Spleen (tissue), 11 donors: ENCODE data around the gene ZFYVE19. TPM values are rescaled to one million over a fixed set of nuclear protein-coding genes. Genes with fewer than 3 reads are reported as not detected.

Experiments
- DNase-seq: peaks from one replicate; pipeline ENCODE4 v3.0.0-alpha.2; 2020
- H3K27ac ChIP-seq, 8 donors: fragments of 200-600 bp; sonication (generic) in 7 of 8; 1 replicate in 4 of 8; 2 replicates in 4 of 8; pipeline versions ENCODE4 v1.5.0 to v1.8.0; 2016 to 2021; ENCODE audit warnings: inconsistent platforms in 4 of 8, mild to moderate bottlenecking in 4 of 8, moderate library complexity in 1 of 8
- H3K27me3 ChIP-seq, 7 donors: fragments of 200-600 bp; sonication (generic) in 6 of 7; replicated peaks in 1 of 7; 1 replicate in 4 of 7; 2 replicates in 3 of 7; pipeline versions ENCODE4 v1.5.0 to v1.8.0; 2016 to 2021; ENCODE audit warnings: inconsistent platforms in 3 of 7, mild to moderate bottlenecking in 1 of 7
- H3K36me3 ChIP-seq, 6 donors: fragments of 200-600 bp; sonication (generic) in 5 of 6; 1 replicate in 4 of 6; 2 replicates in 2 of 6; pipeline versions ENCODE4 v1.5.0 to v1.8.0; 2016 to 2021; ENCODE audit warnings: inconsistent platforms in 2 of 6
- H3K4me1 ChIP-seq, 6 donors: fragments of 200-600 bp; sonication (generic) in 5 of 6; 1 replicate in 3 of 6; 2 replicates in 3 of 6; pipeline versions ENCODE4 v1.5.0 to v1.8.0; 2016 to 2021; ENCODE audit warnings: inconsistent platforms in 3 of 6
- H3K4me3 ChIP-seq, 8 donors: fragments of 200-600 bp; sonication (generic) in 7 of 8; 1 replicate in 4 of 8; 2 replicates in 4 of 8; pipeline versions ENCODE4 v1.5.0 to v1.8.0; 2016 to 2021; ENCODE audit warnings: inconsistent platforms in 4 of 8, mild to moderate bottlenecking in 4 of 8, moderate library complexity in 2 of 8
- H3K9me3 ChIP-seq, 8 donors: fragments of 200-600 bp; sonication (generic) in 7 of 8; 1 replicate in 4 of 8; 2 replicates in 4 of 8; pipeline versions ENCODE4 v1.5.0 to v1.8.0; 2016 to 2021; ENCODE audit warnings: inconsistent platforms in 4 of 8
- POLR2A ChIP-seq, 3 donors: fragments of 450-650 bp; IDR thresholded peaks; one replicate each; pipeline ENCODE4 v1.5.1; 2017; ENCODE audit warnings: antibody characterized with exemption in 3 of 3, mild to moderate bottlenecking in 1 of 3
- POLR2AphosphoS5 ChIP-seq, 3 donors: sonication (generic); formaldehyde crosslinking; IDR thresholded peaks; one replicate each; pipeline ENCODE4 v1.5.1; 2017; ENCODE audit warnings: antibody characterized with exemption in 3 of 3
- WGBS, 5 donors: extraction: QIAGEN DNeasy Blood & Tissue Kit in 3 of 5; methylation state at CpG; one replicate each; pipeline versions ENCODE4 v1.1.5 to v1.1.7; 2013 to 2018; 5-methylcytosine and 5-hydroxymethylcytosine counted together
- intact Hi-C: fragments of 100-400 bp; cut with DNase I; formaldehyde crosslinking; loops from one replicate; pipeline ENCODE4 v1.15.0; 2023; ENCODE audit warnings: low total_unique reads
- polyA plus RNA-seq, 3 donors: library from polyadenylated mRNA; stranded (reverse); fragments of 200-250 nt; gene quantifications; one replicate each; pipeline ENCODE4 v1.2.1, GENCODE V29; 2013
- total RNA-seq, 7 donors: library from RNA; depleted of rRNA in 3 of 7; stranded (reverse); fragments of >200 nt in 3 of 7; fragmentation: NEBNext Ultra II Directional in 4 of 7; extraction: Animal tissue kit (Norgen Biotek cat#: 25700) in 4 of 7; gene quantifications; one replicate each; pipeline versions ENCODE4 v1.1.0 to v1.2.1, GENCODE V29; 2016 to 2021
- TF ChIP-seq, protein P1 (sequence below), 11 experiments: fragments of 200-600 bp in 7 of 11; fragments of 450-650 bp in 4 of 11; sonication (generic) in 4 of 11; IDR thresholded peaks in 8 of 11; conservative IDR thresholded peaks in 3 of 11; 1 replicate in 7 of 11; 2 replicates in 4 of 11; pipeline versions ENCODE4 v1.4.0 to v1.8.0; 2016 to 2021; ENCODE audit warnings: antibody characterized with exemption in 11 of 11, inconsistent platforms in 4 of 11, mild to moderate bottlenecking in 1 of 11
- donor health status: healthy with polysubstance abuse.
- donor health status: DM: no; HTN: no; CAD: no; lungs with moderate emphysema.
- donor health status: DM: no; HTN: no; CAD: no.
- donor health status: Bipolar disorder and iron deficiency.
- donor health status: healthy.
- donor health status: DM: no; HTN: no; CAD: no.
- donor health status: DM: yes; HTN: yes; CAD: no.

Gene ZFYVE19
- total and polyA plus RNA-seq, 10 donors, result 16.1 to 31.7 (median 22.3) TPM

DNA sequence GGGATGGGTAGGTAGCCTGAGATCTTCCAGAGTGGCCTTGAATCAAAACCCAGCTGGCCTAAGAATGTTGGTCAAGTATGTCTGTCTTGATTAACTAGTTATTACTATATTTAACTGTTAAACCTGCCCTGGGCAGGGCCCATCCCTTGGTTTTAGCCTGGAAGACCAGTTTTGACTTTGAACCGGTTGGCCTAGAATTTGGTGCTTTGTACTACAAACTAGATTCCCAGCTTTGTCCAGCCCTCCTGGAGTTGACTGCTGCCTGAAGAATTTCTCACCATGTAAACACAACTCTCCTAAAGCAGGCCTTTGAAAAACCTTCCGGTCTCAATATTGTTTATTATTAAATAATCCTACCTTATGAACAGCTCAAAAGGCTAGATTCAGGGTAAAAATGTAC is 21.1 kb upstream of the ZFYVE19 start:
- 91 to 99% (median 97%) methylated on average over 2 of the region's 2 CpGs for WGBS, 5 donors
- Histone ChIP-seq H3K27ac (no peak overlapping the region), H3K4me3 (no peak overlapping the region), H3K27me3 (no peaks in the 10 kb centered on the region), H3K4me1 (peaks cover 0 to 58% (median 23%) of the 10 kb centered on the region in 6 donors), H3K9me3 (no peaks in the 10 kb centered on the region), H3K36me3 (peaks cover 0 to 17% (median 2%) of the 10 kb centered on the region in 6 donors)
- no peak for DNase-seq
- TF ChIP-seq POLR2A (IDR thresholded peaks at IDR 0.05) (no peak), POLR2AphosphoS5 (IDR thresholded peaks at IDR 0.05) (no peak)
- TF ChIP-seq, protein P1, sequence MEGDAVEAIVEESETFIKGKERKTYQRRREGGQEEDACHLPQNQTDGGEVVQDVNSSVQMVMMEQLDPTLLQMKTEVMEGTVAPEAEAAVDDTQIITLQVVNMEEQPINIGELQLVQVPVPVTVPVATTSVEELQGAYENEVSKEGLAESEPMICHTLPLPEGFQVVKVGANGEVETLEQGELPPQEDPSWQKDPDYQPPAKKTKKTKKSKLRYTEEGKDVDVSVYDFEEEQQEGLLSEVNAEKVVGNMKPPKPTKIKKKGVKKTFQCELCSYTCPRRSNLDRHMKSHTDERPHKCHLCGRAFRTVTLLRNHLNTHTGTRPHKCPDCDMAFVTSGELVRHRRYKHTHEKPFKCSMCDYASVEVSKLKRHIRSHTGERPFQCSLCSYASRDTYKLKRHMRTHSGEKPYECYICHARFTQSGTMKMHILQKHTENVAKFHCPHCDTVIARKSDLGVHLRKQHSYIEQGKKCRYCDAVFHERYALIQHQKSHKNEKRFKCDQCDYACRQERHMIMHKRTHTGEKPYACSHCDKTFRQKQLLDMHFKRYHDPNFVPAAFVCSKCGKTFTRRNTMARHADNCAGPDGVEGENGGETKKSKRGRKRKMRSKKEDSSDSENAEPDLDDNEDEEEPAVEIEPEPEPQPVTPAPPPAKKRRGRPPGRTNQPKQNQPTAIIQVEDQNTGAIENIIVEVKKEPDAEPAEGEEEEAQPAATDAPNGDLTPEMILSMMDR (IDR thresholded peaks at IDR 0.05 in 8 of 11, conservative IDR thresholded peaks at IDR 0.05 in 3 of 11), result no peak
- intact Hi-C loops, result no loop called here

DNA sequence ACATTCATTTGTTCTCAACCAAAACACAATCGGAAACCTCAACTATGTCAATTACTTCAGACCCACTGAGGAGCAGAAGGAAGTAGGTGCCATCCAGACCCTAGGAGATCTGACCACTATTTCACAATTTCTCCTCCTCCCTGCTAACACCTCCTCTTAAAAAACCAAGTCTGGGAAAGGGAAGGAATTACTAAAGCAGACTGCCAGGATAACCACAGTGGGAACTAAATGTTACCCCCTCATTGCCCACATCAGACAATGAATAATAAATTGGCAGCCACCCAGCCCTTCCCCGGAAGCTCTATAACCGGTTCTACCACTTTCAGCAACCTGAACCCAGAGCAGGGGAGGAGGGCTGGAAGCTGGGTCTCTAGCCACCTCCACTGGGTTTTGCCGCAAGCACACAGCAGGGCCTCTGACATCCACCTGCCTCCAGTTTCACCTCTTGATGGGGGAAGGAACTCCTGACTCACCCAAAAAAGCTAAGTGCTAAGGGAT is 19.5 kb upstream of the ZFYVE19 start:
- H3K36me3 ChIP-seq, result peaks cover 0 to 32% (median 7%) of the 10 kb centered on the region in 6 donors
- H3K4me3 ChIP-seq, result no peak overlapping the region
- H3K27ac ChIP-seq, result peak overlapping the region in 3 of 8 donors; percentile 5 to 21 (median 7)
- WGBS, 5 donors, result 17 to 51% (median 19%) methylated on average over 3 to 4 of the region's 4 CpGs
- H3K9me3 ChIP-seq, result no peaks in the 10 kb centered on the region
- DNase-seq, result no peak
- intact Hi-C loops, result no loop called here
- H3K27me3 ChIP-seq, result no peaks in the 10 kb centered on the region
- peaks cover 0 to 57% (median 23%) of the 10 kb centered on the region in 6 donors for H3K4me1 ChIP-seq
- TF ChIP-seq, protein P1 (IDR thresholded peaks at IDR 0.05 in 8 of 11, conservative IDR thresholded peaks at IDR 0.05 in 3 of 11), result no peak
- TF ChIP-seq POLR2AphosphoS5 (IDR thresholded peaks at IDR 0.05) (no peak), POLR2A (IDR thresholded peaks at IDR 0.05) (no peak)

DNA sequence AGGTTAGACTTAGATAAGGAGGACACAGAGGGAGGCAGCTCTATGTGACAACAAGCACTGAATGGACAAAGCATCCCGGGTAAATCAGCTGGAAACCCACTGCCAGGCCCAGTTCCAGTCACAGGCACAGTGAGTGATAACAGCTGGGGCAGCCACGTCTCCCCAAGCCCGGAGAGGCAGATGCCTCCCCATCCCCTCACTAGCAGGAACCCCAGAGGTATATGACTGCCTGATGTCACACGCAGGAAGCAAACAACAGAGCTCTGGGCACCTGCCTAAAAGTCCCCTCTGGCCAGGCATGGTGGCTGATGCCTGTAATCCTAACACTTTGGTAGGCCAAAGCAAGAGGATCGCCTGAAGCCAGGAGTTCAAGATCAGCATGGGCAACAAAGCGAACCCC is 18.9 kb upstream of the ZFYVE19 start:
- TF ChIP-seq, protein P1 (IDR thresholded peaks at IDR 0.05 in 8 of 11, conservative IDR thresholded peaks at IDR 0.05 in 3 of 11), result no peak
- TF ChIP-seq POLR2AphosphoS5 (IDR thresholded peaks at IDR 0.05) (no peak), POLR2A (IDR thresholded peaks at IDR 0.05) (no peak)
- Histone ChIP-seq H3K4me1 (peaks cover 0 to 52% (median 23%) of the 10 kb centered on the region in 6 donors), H3K36me3 (peaks cover 0 to 35% (median 7%) of the 10 kb centered on the region in 6 donors), H3K4me3 (no peak overlapping the region), H3K9me3 (no peaks in the 10 kb centered on the region), H3K27ac (peak overlapping the region in 2 of 8 donors; percentile 5 to 7), H3K27me3 (no peaks in the 10 kb centered on the region)
- 70 to 88% (median 73%) methylated on average over 6 of the region's 6 CpGs for WGBS, 5 donors
- intact Hi-C loops, result no loop called here
- DNase-seq, result no peak

DNA sequence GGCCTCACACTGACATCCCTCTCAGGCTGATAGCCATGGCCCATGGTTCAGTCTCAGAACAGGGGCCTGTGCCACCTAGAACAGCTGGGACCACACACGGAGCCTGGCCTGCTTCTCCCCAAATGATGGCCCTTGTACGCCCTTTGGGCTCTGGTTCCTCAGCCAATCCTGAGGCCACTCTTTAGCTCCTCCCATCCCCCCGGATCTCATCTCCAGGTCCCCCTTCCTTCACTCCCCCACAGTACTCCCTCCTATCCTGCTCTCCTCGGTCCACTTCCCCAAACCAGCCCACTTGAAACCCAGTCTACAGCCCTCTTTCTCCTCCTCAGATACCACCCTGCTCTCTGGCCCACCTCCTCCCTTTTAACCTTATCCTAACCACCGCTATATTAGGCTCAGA is 17.8 kb upstream of the ZFYVE19 start:
- Histone ChIP-seq H3K36me3 (peaks cover 0 to 35% (median 7%) of the 10 kb centered on the region in 6 donors), H3K4me3 (no peak overlapping the region), H3K4me1 (peaks cover 0 to 60% (median 23%) of the 10 kb centered on the region in 6 donors), H3K9me3 (no peaks in the 10 kb centered on the region), H3K27ac (no peak overlapping the region), H3K27me3 (no peaks in the 10 kb centered on the region)
- intact Hi-C loops, result no loop called here
- no peak for DNase-seq
- TF ChIP-seq POLR2A (IDR thresholded peaks at IDR 0.05) (no peak), POLR2AphosphoS5 (IDR thresholded peaks at IDR 0.05) (no peak)
- TF ChIP-seq, protein P1 (IDR thresholded peaks at IDR 0.05 in 8 of 11, conservative IDR thresholded peaks at IDR 0.05 in 3 of 11), result no peak
- WGBS, 5 donors, result 74 to 89% (median 77%) methylated on average over 5 of the region's 5 CpGs
